Endodermal cell (in vitro differentiated cells): Measurements from ENCODE around the gene ATP2B2. TPM values are rescaled to one million over a fixed set of nuclear protein-coding genes. Genes with fewer than 3 reads are reported as not detected.

Experiments used
- DNase-seq: peaks from one replicate; pipeline ENCODE4 v3.0.0-alpha.2; 2017
- H3K27ac ChIP-seq: 2 replicates; pipeline ENCODE4 v1.5.1; 2013; ENCODE audit warnings: mild to moderate bottlenecking, low read depth, low read length, moderate library complexity
- H3K27me3 ChIP-seq: 2 replicates; pipeline ENCODE4 v1.6.1; 2013; ENCODE audit warnings: mild to moderate bottlenecking, low read length, moderate library complexity; ENCODE audit not compliant: insufficient read depth, control insufficient read depth, poor library complexity, severe bottlenecking
- H3K36me3 ChIP-seq: 2 replicates; pipeline ENCODE4 v1.7.0; 2013; ENCODE audit warnings: mild to moderate bottlenecking, low read length, moderate library complexity; ENCODE audit not compliant: control insufficient read depth, insufficient read depth
- H3K4me1 ChIP-seq: one replicate; pipeline ENCODE4 v1.7.0; 2013; ENCODE audit warnings: low read length; ENCODE audit not compliant: control insufficient read depth, insufficient read depth
- H3K4me3 ChIP-seq: 2 replicates; pipeline ENCODE4 v1.5.1; 2013; ENCODE audit warnings: mild to moderate bottlenecking, low read length, moderate library complexity
- H3K9ac ChIP-seq: 2 replicates; pipeline ENCODE4 v1.6.1; 2013; ENCODE audit warnings: mild to moderate bottlenecking, low read length, moderate library complexity; ENCODE audit not compliant: poor library complexity, severe bottlenecking; ENCODE audit errors: extremely low read depth
- H3K9me3 ChIP-seq: 2 replicates; pipeline ENCODE4 v1.6.1; 2013; ENCODE audit warnings: mild to moderate bottlenecking, low read length, moderate library complexity; ENCODE audit not compliant: control insufficient read depth
- H3K27ac Mint-ChIP-seq: 2 replicates; pipeline ENCODE4 v1.8.0; 2020; ENCODE audit warnings: mixed read lengths
- H3K27me3 Mint-ChIP-seq: 2 replicates; pipeline ENCODE4 v1.8.0; 2021; ENCODE audit warnings: mild to moderate bottlenecking, mixed read lengths; ENCODE audit not compliant: insufficient read depth
- H3K36me3 Mint-ChIP-seq: 2 replicates; pipeline ENCODE4 v1.8.0; 2020; ENCODE audit warnings: low read depth, mixed read lengths
- H3K4me1 Mint-ChIP-seq: 2 replicates; pipeline ENCODE4 v1.8.0; 2020; ENCODE audit warnings: mixed read lengths
- H3K4me3 Mint-ChIP-seq: 2 replicates; pipeline ENCODE4 v1.8.0; 2020; ENCODE audit warnings: mild to moderate bottlenecking, moderate library complexity, mixed read lengths
- H3K9me3 Mint-ChIP-seq: 2 replicates; pipeline ENCODE4 v1.8.0; 2020; ENCODE audit warnings: mild to moderate bottlenecking, mixed read lengths
- CTCF ChIP-seq: fragments of 200-600 bp; sonication (generic); conservative IDR thresholded peaks from 2 replicates; pipeline ENCODE4 v1.5.0; 2021; ENCODE audit warnings: antibody characterized with exemption, mild to moderate bottlenecking
- WGBS, 2 experiments: methylation state at CpG; one replicate each; pipeline versions ENCODE4 v1.1.5 to v1.1.7; 2013; ENCODE audit warnings: missing lambda C conversion rate in 2 of 2, mixed read lengths in 1 of 2; ENCODE audit not compliant: insufficient coverage in 1 of 2, insufficient read length in 1 of 2; 5-methylcytosine and 5-hydroxymethylcytosine counted together
- total RNA-seq, 2 donors: library from RNA; stranded (reverse); fragmentation: NEBNext Ultra II Directional in 1 of 2; extraction: Animal tissue kit (Norgen Biotek cat#: 25700) in 1 of 2; gene quantifications; 2 replicates in 1 of 2; 3 replicates in 1 of 2; pipeline ENCODE4 v1.2.1, GENCODE V29; 2021

The ATP2B2 gene
- total RNA-seq, 2 donors from 2014 or later = 0.09 TPM; not detected in 1

GRCh38 chr3:10397879-10398278 is 107.5 kb downstream of the ATP2B2 start:
- no peak for DNase-seq
- Mint-ChIP-seq H3K36me3 (no peaks in the 10 kb centered on the region), H3K4me3 (no peak overlapping the region), H3K9me3 (no peaks in the 10 kb centered on the region), H3K4me1 (peaks cover 21% of the 10 kb centered on the region), H3K27ac (no peak overlapping the region), H3K27me3 (peaks cover 3% of the 10 kb centered on the region)
- whole genome bisulfite sequencing, 2 experiments = 93 to 96% methylated on average over 4 of the region's 4 CpGs
- H3K9ac ChIP-seq = no peak overlapping the region
- peaks cover 5% of the 10 kb centered on the region for H3K4me1 ChIP-seq
- no peaks in the 10 kb centered on the region for H3K9me3 ChIP-seq
- no peak for TF ChIP-seq CTCF
- no peak overlapping the region for H3K4me3 ChIP-seq
- no peaks in the 10 kb centered on the region for H3K27me3 ChIP-seq
- H3K36me3 ChIP-seq = no peaks in the 10 kb centered on the region
- no peak overlapping the region for H3K27ac ChIP-seq

- Mint-ChIP-seq H3K27ac (no peak overlapping the region), H3K27me3 (peaks cover 3% of the 10 kb centered on the region), H3K9me3 (no peaks in the 10 kb centered on the region), H3K4me3 (no peak overlapping the region), H3K4me1 (peaks cover 25% of the 10 kb centered on the region), H3K36me3 (no peaks in the 10 kb centered on the region)
- H3K4me3 ChIP-seq = no peak overlapping the region
- no peak overlapping the region for H3K27ac ChIP-seq
- H3K9me3 ChIP-seq = no peaks in the 10 kb centered on the region
- peaks cover 5% of the 10 kb centered on the region for H3K4me1 ChIP-seq
- no peak for TF ChIP-seq CTCF
- DNase-seq = no peak
- WGBS, 2 experiments = 89 to 100% methylated on average over 1 to 4 of the region's 4 CpGs
- H3K9ac ChIP-seq = no peak overlapping the region
- H3K36me3 ChIP-seq = no peaks in the 10 kb centered on the region
- H3K27me3 ChIP-seq = no peaks in the 10 kb centered on the region
These were observed 108.5 kb downstream of the ATP2B2 start for GRCh38 chr3:10396931-10397330.

GRCh38 chr3:10396083-10396482 is 109.3 kb downstream of the ATP2B2 start:
- Mint-ChIP-seq H3K4me1 (peaks cover 34% of the 10 kb centered on the region), H3K4me3 (no peak overlapping the region), H3K27me3 (peaks cover 3% of the 10 kb centered on the region)

More at GRCh38 chr3:10396083-10396482, 109.3 kb downstream of the ATP2B2 start:
- Histone ChIP-seq H3K9me3 (no peaks in the 10 kb centered on the region), H3K9ac (no peak overlapping the region), H3K27me3 (no peaks in the 10 kb centered on the region), H3K36me3 (no peaks in the 10 kb centered on the region), H3K4me1 (peaks cover 5% of the 10 kb centered on the region), H3K4me3 (no peak overlapping the region), H3K27ac (no peak overlapping the region)
- no peak for TF ChIP-seq CTCF
- Mint-ChIP-seq H3K9me3 (no peaks in the 10 kb centered on the region), H3K27ac (no peak overlapping the region), H3K36me3 (no peaks in the 10 kb centered on the region)
- WGBS, 2 experiments = 88 to 90% methylated on average over 2 to 4 of the region's 4 CpGs
- DNase-seq = no peak
